ENCODE data around the gene TEX38.

- TF ChIP-seq, protein P1, sequence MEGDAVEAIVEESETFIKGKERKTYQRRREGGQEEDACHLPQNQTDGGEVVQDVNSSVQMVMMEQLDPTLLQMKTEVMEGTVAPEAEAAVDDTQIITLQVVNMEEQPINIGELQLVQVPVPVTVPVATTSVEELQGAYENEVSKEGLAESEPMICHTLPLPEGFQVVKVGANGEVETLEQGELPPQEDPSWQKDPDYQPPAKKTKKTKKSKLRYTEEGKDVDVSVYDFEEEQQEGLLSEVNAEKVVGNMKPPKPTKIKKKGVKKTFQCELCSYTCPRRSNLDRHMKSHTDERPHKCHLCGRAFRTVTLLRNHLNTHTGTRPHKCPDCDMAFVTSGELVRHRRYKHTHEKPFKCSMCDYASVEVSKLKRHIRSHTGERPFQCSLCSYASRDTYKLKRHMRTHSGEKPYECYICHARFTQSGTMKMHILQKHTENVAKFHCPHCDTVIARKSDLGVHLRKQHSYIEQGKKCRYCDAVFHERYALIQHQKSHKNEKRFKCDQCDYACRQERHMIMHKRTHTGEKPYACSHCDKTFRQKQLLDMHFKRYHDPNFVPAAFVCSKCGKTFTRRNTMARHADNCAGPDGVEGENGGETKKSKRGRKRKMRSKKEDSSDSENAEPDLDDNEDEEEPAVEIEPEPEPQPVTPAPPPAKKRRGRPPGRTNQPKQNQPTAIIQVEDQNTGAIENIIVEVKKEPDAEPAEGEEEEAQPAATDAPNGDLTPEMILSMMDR (conservative IDR thresholded peaks at IDR 0.05; ENCODE audit: low read length): no peak
- no peak for TF ChIP-seq EZH2phosphoT487 (IDR thresholded peaks at IDR 0.05; ENCODE audit: borderline replicate concordance, low read depth, low read length)
These were observed 21.2 kb upstream of the TEX38 start for GRCh38 chr1:46650491-46650890.

Data from OCI-LY7 (cell line).